HCT116 (cell line): ENCODE measurements around the gene TAB3. TPM values are rescaled to one million over a fixed set of nuclear protein-coding genes. Genes with fewer than 3 reads are reported as not detected.

Experiments used
- ATAC-seq: fragments of 200-7000 bp; cut with Tn5 transposase; 2 replicates; pipeline ENCODE4 v1.9.1; 2020; ENCODE audit warnings: mild to moderate bottlenecking, moderate library complexity
- BruUV-seq: library from RNA; stranded (reverse); fragments of 400-500 nt; replicated peaks from 2 replicates; lab custom pipeline; 2021; lab: Mats Ljungman, UMichigan
- CTCF ChIA-PET: fragments of 300-600 bp; sonication (Branson Sonifier 250); formaldehyde crosslinking; loops from one replicate; lab custom pipeline; 2021; ENCODE audit warnings: antibody characterized with exemption; lab: Charles Lee
- POLR2A ChIA-PET: fragments of 300-600, 350-600 bp; sonication (Branson Sonifier 250); formaldehyde crosslinking; loops from one replicate; lab custom pipeline; 2021; ENCODE audit warnings: antibody characterized with exemption; lab: Charles Lee
- RAD21 ChIA-PET, 2 experiments: fragments of 300-600 bp; sonication (Branson Sonifier 250); formaldehyde crosslinking; loops; one replicate each; lab custom pipeline; 2023; ENCODE audit warnings: low total read pairs in 2 of 2; ENCODE audit not compliant: uncharacterized antibody in 2 of 2, unreplicated experiment in 2 of 2, low non-redundant PET in 1 of 2; lab: Charles Lee
- DNase-seq: peaks from one replicate; pipeline ENCODE4 v3.0.0-alpha.2; 2010; ENCODE audit warnings: low read depth, low spot score
- H2AFZ ChIP-seq: fragments of 200-600 bp; shearing (Covaris generic), sonication (generic); 2 replicates; pipeline ENCODE4 v1.6.1; 2017; ENCODE audit warnings: low read depth, mixed run types, mixed read lengths, antibody characterized with exemption, low read length; ENCODE audit not compliant: poor library complexity, severe bottlenecking
- H3K27ac ChIP-seq: 2 replicates; pipeline ENCODE4 v1.5.1; 2012; ENCODE audit warnings: low read depth, low read length
- H3K27me3 ChIP-seq: fragments of 200-600 bp; sonication (generic); 2 replicates; pipeline ENCODE4 v1.6.1; 2016; ENCODE audit warnings: mixed run types, low read length, mixed read lengths; ENCODE audit not compliant: insufficient read depth
- H3K36me3 ChIP-seq, 2 experiments: fragments of 200-500 bp in 1 of 2; fragments of 200-600 bp in 1 of 2; sonication (Bioruptor generic) in 1 of 2; sonication (generic) in 1 of 2; 2 replicates each; pipeline versions ENCODE4 v1.5.1 to v1.6.1; 2014 to 2016; ENCODE audit warnings: low read length in 2 of 2, inconsistent platforms in 1 of 2, mixed read lengths in 1 of 2, mixed run types in 1 of 2; ENCODE audit not compliant: insufficient read depth in 2 of 2, control insufficient read depth in 1 of 2
- H3K4me1 ChIP-seq, 2 experiments: fragments of 200-600 bp in 1 of 2; sonication (generic) in 1 of 2; 2 replicates each; pipeline versions ENCODE4 v1.5.1 to v1.6.1; 2012 to 2017; ENCODE audit warnings: low read length in 2 of 2, inconsistent platforms in 1 of 2, mild to moderate bottlenecking in 1 of 2, mixed read lengths in 1 of 2, mixed run types in 1 of 2, moderate library complexity in 1 of 2; ENCODE audit not compliant: insufficient read depth in 2 of 2, control insufficient read depth in 1 of 2
- H3K4me2 ChIP-seq: fragments of 200-600 bp; sonication (generic); 2 replicates; pipeline ENCODE4 v1.6.1; 2017; ENCODE audit warnings: mixed run types, low read length, mixed read lengths
- H3K4me3 ChIP-seq, 2 experiments: fragments of 200-600 bp in 1 of 2; sonication (generic) in 1 of 2; replicated peaks in 1 of 2; 2 replicates each; pipeline ENCODE4 v1.5.1; 2011 to 2016; ENCODE audit warnings: low read length in 2 of 2, control low read depth in 1 of 2, low read depth in 1 of 2, mild to moderate bottlenecking in 1 of 2, mixed read lengths in 1 of 2, mixed run types in 1 of 2
- H3K79me2 ChIP-seq: fragments of 200-600 bp; sonication (generic); 2 replicates; pipeline ENCODE4 v1.6.1; 2017; ENCODE audit warnings: mild to moderate bottlenecking, mixed run types, low read length, moderate library complexity, mixed read lengths; ENCODE audit not compliant: insufficient read depth
- H3K9ac ChIP-seq: fragments of 200-600 bp; sonication (generic); 2 replicates; pipeline ENCODE4 v1.6.1; 2016; ENCODE audit warnings: low read length, mixed read lengths
- H3K9me2 ChIP-seq: fragments of 200-600 bp; sonication (generic), shearing (Covaris generic); 2 replicates; pipeline ENCODE4 v1.6.1; 2017; ENCODE audit warnings: mixed run types, mild to moderate bottlenecking, moderate library complexity; ENCODE audit not compliant: insufficient read depth
- H3K9me3 ChIP-seq, 2 experiments: fragments of 200-500 bp in 1 of 2; fragments of 200-600 bp in 1 of 2; sonication (Bioruptor generic) in 1 of 2; sonication (generic) in 1 of 2; 2 replicates each; pipeline ENCODE4 v1.6.1; 2014 to 2017; ENCODE audit warnings: low read length in 2 of 2, mixed read lengths in 2 of 2, inconsistent platforms in 1 of 2, low read depth in 1 of 2, mild to moderate bottlenecking in 1 of 2, mixed run types in 1 of 2, moderate library complexity in 1 of 2; ENCODE audit not compliant: control insufficient read depth in 1 of 2, insufficient read depth in 1 of 2
- H4K20me1 ChIP-seq: fragments of 200-600 bp; sonication (generic), shearing (Covaris generic); 2 replicates; pipeline ENCODE4 v1.6.1; 2017; ENCODE audit warnings: mixed run types, mild to moderate bottlenecking, moderate library complexity; ENCODE audit not compliant: insufficient read depth
- CBX3 ChIP-seq: IDR thresholded peaks from 2 replicates; pipeline ENCODE4 v1.6.1; 2012; ENCODE audit warnings: low read depth
- CEBPB ChIP-seq: IDR thresholded peaks from 2 replicates; pipeline ENCODE4 v1.6.1; 2012; ENCODE audit warnings: low read depth
- CTCF ChIP-seq, 3 experiments: fragments of 200-600 bp in 1 of 3; sonication (generic) in 1 of 3; IDR thresholded peaks in 2 of 3; conservative IDR thresholded peaks in 1 of 3; 2 replicates each; pipeline ENCODE4 v1.5.1; 2012 to 2017; ENCODE audit warnings: low read depth in 2 of 3, low read length in 2 of 3, antibody characterized with exemption in 1 of 3, borderline replicate concordance in 1 of 3, control low read depth in 1 of 3, mild to moderate bottlenecking in 1 of 3, mixed read lengths in 1 of 3, mixed run types in 1 of 3, moderate library complexity in 1 of 3; ENCODE audit not compliant: insufficient read depth in 1 of 3
- RAD21 ChIP-seq: IDR thresholded peaks from 2 replicates; pipeline ENCODE4 v1.6.1; 2012; ENCODE audit warnings: low read depth, mild to moderate bottlenecking
- SIN3A ChIP-seq: IDR thresholded peaks from 2 replicates; pipeline ENCODE4 v1.6.1; 2012; ENCODE audit warnings: low read depth
- ZNF274 ChIP-seq: fragments of 200-500 bp; sonication (Bioruptor generic); IDR thresholded peaks from 2 replicates; pipeline ENCODE4 v1.6.1; 2014; ENCODE audit warnings: mild to moderate bottlenecking, low read depth, low read length, inconsistent platforms
- intact Hi-C: fragments of 100-400 bp; cut with micrococcal nuclease; formaldehyde crosslinking; loops from 2 replicates; pipeline ENCODE4 v1.10.0; 2022
- total RNA-seq: library from RNA; stranded (reverse); gene quantifications from one replicate; pipeline ENCODE4 v1.2.1, GENCODE V29; 2021; ENCODE audit not compliant: unreplicated experiment

The TAB3 gene
- total RNA-seq, 1 experiment from 2014 or later, result 11.2 TPM

DNA sequence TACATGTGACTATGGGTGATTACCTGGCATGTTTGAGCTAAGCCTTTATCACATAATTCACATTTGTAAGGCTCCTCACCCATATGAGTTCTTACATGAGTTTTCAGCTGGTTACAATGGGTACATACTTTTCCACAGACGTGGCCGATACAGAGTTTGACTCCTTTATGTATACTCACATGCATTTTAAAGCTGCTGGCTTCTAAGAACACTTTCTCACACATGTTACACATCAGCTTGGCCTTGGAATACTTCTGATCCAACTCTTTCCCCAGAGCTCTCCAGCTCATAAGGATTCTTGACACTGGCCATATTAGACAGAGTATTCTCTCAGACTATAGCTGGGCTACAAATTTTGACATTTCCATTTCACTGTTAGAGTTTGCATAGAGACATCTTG lies 66.3 kb downstream of the TAB3 start:
- Histone ChIP-seq H3K9me3 (no peaks in the 10 kb centered on the region), H3K27me3 (no peaks in the 10 kb centered on the region), H3K4me3 (no peak overlapping the region), H3K79me2 (no peaks in the 10 kb centered on the region), H4K20me1 (no peaks in the 10 kb centered on the region), H3K4me2 (no peak overlapping the region), H3K36me3 (no peaks in the 10 kb centered on the region), H3K4me1 (no peaks in the 10 kb centered on the region), H2AFZ (no peak overlapping the region), H3K9me2 (no peaks in the 10 kb centered on the region), H3K27ac (no peak overlapping the region), H3K9ac (no peak overlapping the region)
- no peak for DNase-seq
- BruUV-seq, result no TSS peak
- ChIA-PET POLR2A (no interaction called here), RAD21 (no interaction called here), CTCF (interaction anchor here (1.2 kb wide), 1 partner anchor 87 kb away, joined by 5 read pairs; no protein-coding TSS in a partner anchor)
- TF ChIP-seq ZNF274 (no peak), SIN3A (no peak), CEBPB (no peak)
- ATAC-seq, result no peak
- intact Hi-C loops, result loop anchor here (10.0 kb wide), 1 partner anchor 88 kb away; no protein-coding TSS in a partner anchor

DNA sequence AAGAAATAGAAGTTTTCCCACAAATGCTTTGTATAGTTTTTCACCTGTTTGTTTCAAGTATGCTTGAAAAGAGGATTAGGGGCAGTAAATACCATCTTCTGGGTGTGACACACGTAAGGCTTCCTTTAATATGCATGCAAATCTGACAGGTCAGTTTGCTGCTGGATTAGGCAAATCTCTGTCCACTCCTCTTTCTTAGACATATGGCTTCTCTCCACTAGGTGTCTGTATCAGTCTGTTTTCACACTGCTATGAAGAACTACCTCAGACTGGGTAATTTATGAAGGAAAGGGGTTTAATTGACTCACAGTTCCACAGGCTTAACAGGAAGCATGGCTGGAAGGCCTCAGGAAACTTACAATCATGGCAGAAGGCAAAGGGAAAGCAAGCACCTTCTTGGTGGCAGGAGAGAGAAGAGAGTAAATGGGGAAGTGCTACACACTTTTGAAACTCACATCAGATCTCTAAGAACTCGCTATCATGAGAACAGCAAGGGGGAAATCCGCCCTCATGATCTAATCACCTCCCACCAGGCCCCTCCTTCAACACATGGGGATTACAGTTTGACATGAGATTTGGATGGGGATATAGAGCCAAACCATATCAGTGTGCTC lies 66.9 kb downstream of the TAB3 start:
- CTCF ChIA-PET, result no interaction called here
- H3K79me2 ChIP-seq, result no peaks in the 10 kb centered on the region
- intact Hi-C loops, result loop anchor here (10.0 kb wide), 1 partner anchor 87 kb away; no protein-coding TSS in a partner anchor

More for the DNA sequence above, 66.9 kb downstream of the TAB3 start:
- Histone ChIP-seq H3K27me3 (no peaks in the 10 kb centered on the region), H3K27ac (no peak overlapping the region), H3K4me3 (no peak overlapping the region), H3K9me3 (no peaks in the 10 kb centered on the region), H3K4me2 (no peak overlapping the region), H3K4me1 (no peaks in the 10 kb centered on the region), H2AFZ (no peak overlapping the region), H3K36me3 (no peaks in the 10 kb centered on the region), H3K9ac (no peak overlapping the region), H3K9me2 (no peaks in the 10 kb centered on the region), H4K20me1 (no peaks in the 10 kb centered on the region)
- DNase-seq (no peak), ATAC-seq (peak; percentile 58; the same call in 1 of the 2 replicates)
- ChIA-PET POLR2A (no interaction called here), RAD21 (no interaction called here)
- no TSS peak for BruUV-seq
- TF ChIP-seq RAD21 (peak; percentile 34; the same call in 1 of the 2 replicates), CBX3 (no peak), CTCF (IDR thresholded peaks at IDR 0.05 in 2 of 3, conservative IDR thresholded peaks at IDR 0.05 in 1 of 3; ENCODE audit: borderline replicate concordance in 1 of 3, insufficient read depth in 1 of 3, low read depth in 2 of 3, low read length in 2 of 3) (peak in 2 of 3 experiments; percentile 21 to 32; a peak in 1 of 6 replicates)
